Adrenal gland (tissue), 5 donors: Measurements from ENCODE around the gene RMP24.
"Not testable (repeated sequence)": the region's sequence is repeated elsewhere in the genome, so short reads cannot be mapped to it uniquely, and the experiment has no call there.

Experiments
- CTCF ChIP-seq, 6 experiments: fragments of 450-650 bp in 4 of 6; fragments of 200-600 bp in 2 of 6; sonication (generic) in 1 of 6; IDR thresholded peaks; 1 replicate in 5 of 6; 2 replicates in 1 of 6; pipeline versions ENCODE4 v1.5.1 to v1.8.0; 2016 to 2021; ENCODE audit warnings: antibody characterized with exemption in 6 of 6, mild to moderate bottlenecking in 2 of 6, moderate library complexity in 1 of 6
- POLR2A ChIP-seq, 2 donors: fragments of 450-650 bp; IDR thresholded peaks; one replicate each; pipeline ENCODE4 v1.6.1; 2017; ENCODE audit warnings: antibody characterized with exemption in 2 of 2, mild to moderate bottlenecking in 2 of 2, moderate library complexity in 1 of 2
- donor health status: DM: no; HTN: no; CAD: no.

GRCh38 chr18:36024241-36024640 is 51.8 kb downstream of the RMP24 start:
- not testable (repeated sequence) for TF ChIP-seq POLR2A, CTCF (IDR thresholded peaks at IDR 0.05)
